Measurements from ENCODE around the gene FRMD1.

GRCh38 chr6:168072261-168072660 is 6.8 kb downstream of the FRMD1 start:
- TF ChIP-seq CTCF (IDR thresholded peaks at IDR 0.05; ENCODE audit: insufficient read depth, low read depth, low read length) (no peak), EZH2 (IDR thresholded peaks at IDR 0.05; ENCODE audit: insufficient read depth, low read length) (no peak)

All from astrocyte (in vitro differentiated cells and primary cell).